Stimulated activated effector memory CD8-positive, alpha-beta T cell treated with anti-CD3 and anti-CD28 coated beads, Interleukin-12 subunit alpha, Interleukin-12 subunit beta, amount 100 ng/mL, for 72 hours (primary cell): ENCODE data around the gene SCAPER.

Experiments
- ATAC-seq: fragments of 150-1000 bp; cut with Tn5 transposase; 2 replicates; pipeline ENCODE4 v1.10.0; 2021
- DNase-seq, 2 donors: peaks; one replicate each; pipeline ENCODE4 v3.0.0; 2021 to 2022; ENCODE audit warnings: low spot score in 2 of 2
- H3K27ac Mint-ChIP-seq: one replicate; pipeline ENCODE4 v1.8.0; 2022; ENCODE audit warnings: mild to moderate bottlenecking, mixed read lengths
- H3K36me3 Mint-ChIP-seq: one replicate; pipeline ENCODE4 v1.8.0; 2022; ENCODE audit warnings: mild to moderate bottlenecking, mixed read lengths
- H3K4me1 Mint-ChIP-seq: one replicate; pipeline ENCODE4 v1.8.0; 2022; ENCODE audit warnings: mixed read lengths
- H3K4me3 Mint-ChIP-seq: one replicate; pipeline ENCODE4 v1.8.0; 2022; ENCODE audit warnings: mild to moderate bottlenecking, mixed read lengths
- H3K9me3 Mint-ChIP-seq: one replicate; pipeline ENCODE4 v1.8.0; 2022; ENCODE audit warnings: mixed read lengths

The SCAPER gene

DNA sequence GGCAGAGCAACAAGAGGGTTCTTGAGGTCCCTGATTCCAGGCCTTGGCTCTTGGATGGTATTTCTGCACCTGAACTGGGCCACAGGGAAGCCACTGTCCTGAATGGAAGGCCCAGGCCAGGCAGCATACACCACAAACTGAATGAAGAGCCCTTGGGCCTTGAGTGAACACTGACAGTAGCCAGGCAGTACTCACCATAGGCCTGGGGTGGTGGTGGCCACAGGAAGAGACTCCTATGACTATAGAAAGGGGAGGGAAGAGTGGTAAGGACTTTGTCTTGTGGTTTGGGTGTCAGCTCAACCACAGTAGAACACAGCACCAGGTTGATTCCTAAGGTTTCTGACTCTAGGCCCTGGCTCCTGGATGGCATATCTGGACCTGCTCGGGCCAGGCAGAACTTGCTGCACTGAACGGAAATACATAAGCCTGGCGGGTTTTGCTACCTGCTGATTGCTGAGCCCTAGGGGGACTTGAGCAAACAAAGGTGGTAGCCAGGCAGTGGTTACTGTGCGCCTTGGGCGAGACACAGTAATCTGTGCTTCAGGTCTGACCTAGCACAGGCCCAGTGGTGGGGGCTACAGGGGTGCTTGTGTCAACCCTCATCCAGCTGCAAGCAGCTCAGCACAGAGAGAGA lies 327.1 kb downstream of the SCAPER start:
- Mint-ChIP-seq H3K36me3 (peaks cover 4% of the 10 kb centered on the region), H3K4me3 (no peak overlapping the region), H3K9me3 (peaks cover 3% of the 10 kb centered on the region), H3K4me1 (peaks cover 32% of the 10 kb centered on the region), H3K27ac (no peak overlapping the region)
- ATAC-seq (peak; percentile 59), DNase-seq (no peak)

DNA sequence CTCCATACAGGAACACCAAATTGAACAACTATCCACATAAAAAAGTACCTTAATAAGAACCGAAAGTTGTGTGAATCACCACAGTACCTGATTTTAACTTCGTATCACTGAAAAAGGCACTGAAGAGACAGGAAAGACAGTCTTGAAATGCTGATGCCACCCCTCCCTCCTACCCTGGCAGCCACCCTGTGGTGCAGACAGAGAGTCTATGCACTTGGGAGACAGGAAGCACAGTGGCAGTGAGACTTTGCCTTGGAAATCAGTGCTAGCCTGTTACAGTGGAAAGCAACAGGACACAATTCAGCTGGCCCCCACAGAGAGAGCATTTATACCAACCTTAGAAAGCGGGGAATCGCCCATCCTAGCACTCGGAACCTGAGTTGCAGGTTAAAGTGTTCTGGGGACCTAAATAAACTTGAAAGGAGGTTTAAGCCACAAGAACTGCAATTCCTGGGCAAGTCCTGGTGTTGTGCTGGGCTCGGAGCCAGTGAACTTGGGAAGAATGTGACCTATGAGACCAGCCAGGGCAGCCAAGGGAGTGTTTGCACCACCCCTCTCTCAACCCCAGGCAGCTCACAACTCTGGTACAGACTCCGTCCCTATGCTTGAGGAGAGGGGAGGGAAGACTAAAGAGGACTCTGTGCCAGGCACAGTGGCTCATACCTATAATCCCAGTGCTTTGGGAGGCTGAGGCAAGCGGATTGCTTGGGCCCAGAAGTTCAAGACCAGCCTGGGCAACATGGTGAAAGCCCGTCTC lies 328.4 kb downstream of the SCAPER start:
- Mint-ChIP-seq H3K36me3 (peaks cover 4% of the 10 kb centered on the region), H3K4me3 (no peak overlapping the region), H3K9me3 (no peaks in the 10 kb centered on the region), H3K4me1 (peaks cover 32% of the 10 kb centered on the region), H3K27ac (no peak overlapping the region)
- no peak for ATAC-seq
- no peak for DNase-seq

GRCh38 chr15:76575679-76576078 lies 329.5 kb downstream of the SCAPER start:
- Mint-ChIP-seq H3K4me3 (no peak overlapping the region), H3K4me1 (peaks cover 32% of the 10 kb centered on the region), H3K9me3 (no peaks in the 10 kb centered on the region), H3K36me3 (peaks cover 4% of the 10 kb centered on the region), H3K27ac (no peak overlapping the region)
- DNase-seq (no peak), ATAC-seq (peak; percentile 13)

GRCh38 chr15:76575274-76575673 lies 329.9 kb downstream of the SCAPER start:
- no peak overlapping the region for H3K27ac Mint-ChIP-seq
- peaks cover 4% of the 10 kb centered on the region for H3K36me3 Mint-ChIP-seq
- ATAC-seq (peak; percentile 87), DNase-seq (no peak)
- peaks cover 32% of the 10 kb centered on the region for H3K4me1 Mint-ChIP-seq
- H3K4me3 Mint-ChIP-seq = no peak overlapping the region
- peaks cover under 1% of the 10 kb centered on the region for H3K9me3 Mint-ChIP-seq

- DNase-seq (no peak), ATAC-seq (no peak)
- H3K9me3 Mint-ChIP-seq = peaks cover 3% of the 10 kb centered on the region
- no peak overlapping the region for H3K27ac Mint-ChIP-seq
- peaks cover 4% of the 10 kb centered on the region for H3K36me3 Mint-ChIP-seq
- H3K4me3 Mint-ChIP-seq = no peak overlapping the region
- peaks cover 23% of the 10 kb centered on the region for H3K4me1 Mint-ChIP-seq
Observed at GRCh38 chr15:76572983-76573314, 332.2 kb downstream of the SCAPER start.

GRCh38 chr15:76566276-76566675 lies 338.9 kb downstream of the SCAPER start:
- Mint-ChIP-seq H3K4me1 (no peaks in the 10 kb centered on the region), H3K27ac (no peak overlapping the region), H3K4me3 (no peak overlapping the region), H3K9me3 (peaks cover 8% of the 10 kb centered on the region), H3K36me3 (no peaks in the 10 kb centered on the region)
- DNase-seq (no peak), ATAC-seq (no peak)

DNA sequence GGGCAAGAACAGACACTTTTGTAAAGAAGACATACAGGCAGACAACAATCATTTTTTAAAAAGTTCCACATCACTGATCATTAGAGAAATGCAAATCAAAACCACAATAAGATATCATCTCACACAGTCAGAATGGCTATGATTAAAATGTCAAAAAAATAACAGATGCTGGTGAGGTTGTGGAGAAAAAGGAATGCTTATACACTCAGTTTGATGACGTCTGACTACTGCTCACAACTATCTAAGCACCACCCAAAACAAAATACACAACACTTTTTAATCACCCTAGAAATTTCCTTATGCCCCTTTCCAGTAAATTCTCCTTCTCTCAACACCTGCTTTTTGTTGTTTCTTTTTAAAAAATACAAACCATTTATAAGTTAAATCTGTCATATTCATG lies 339.8 kb downstream of the SCAPER start:
- Mint-ChIP-seq H3K4me3 (no peak overlapping the region), H3K4me1 (no peaks in the 10 kb centered on the region), H3K9me3 (peaks cover 8% of the 10 kb centered on the region), H3K36me3 (no peaks in the 10 kb centered on the region), H3K27ac (no peak overlapping the region)
- no peak for DNase-seq
- ATAC-seq = no peak

DNA sequence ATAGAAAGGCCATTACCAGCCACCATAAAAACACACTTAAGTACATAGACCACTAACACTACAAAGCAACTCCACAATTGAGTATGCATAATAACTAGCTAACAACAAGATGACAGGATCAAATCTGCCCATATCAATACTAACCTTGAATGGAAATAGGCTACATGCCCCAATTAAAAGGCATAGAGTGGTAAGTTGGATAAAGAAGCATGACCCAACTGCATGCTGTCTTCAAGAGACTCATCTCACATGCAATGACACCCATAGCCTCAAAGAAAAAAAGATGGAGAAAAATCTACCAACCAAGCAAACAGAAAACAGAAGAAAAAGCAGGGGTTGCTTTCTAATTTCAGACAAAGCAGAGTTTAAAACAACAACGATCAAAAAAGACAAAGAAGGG lies 349.9 kb downstream of the SCAPER start:
- peaks cover under 1% of the 10 kb centered on the region for H3K9me3 Mint-ChIP-seq
- no peak overlapping the region for H3K27ac Mint-ChIP-seq
- no peak overlapping the region for H3K4me3 Mint-ChIP-seq
- DNase-seq (no peak), ATAC-seq (no peak)
- no peaks in the 10 kb centered on the region for H3K36me3 Mint-ChIP-seq
- H3K4me1 Mint-ChIP-seq = peaks cover 15% of the 10 kb centered on the region

- peaks cover 2% of the 10 kb centered on the region for H3K9me3 Mint-ChIP-seq
- H3K4me1 Mint-ChIP-seq = peaks cover 15% of the 10 kb centered on the region
- H3K4me3 Mint-ChIP-seq = no peak overlapping the region
- no peak for ATAC-seq
- no peaks in the 10 kb centered on the region for H3K36me3 Mint-ChIP-seq
- DNase-seq = no peak
- H3K27ac Mint-ChIP-seq = no peak overlapping the region
Observed at GRCh38 chr15:76553564-76553963, 351.6 kb downstream of the SCAPER start.

DNA sequence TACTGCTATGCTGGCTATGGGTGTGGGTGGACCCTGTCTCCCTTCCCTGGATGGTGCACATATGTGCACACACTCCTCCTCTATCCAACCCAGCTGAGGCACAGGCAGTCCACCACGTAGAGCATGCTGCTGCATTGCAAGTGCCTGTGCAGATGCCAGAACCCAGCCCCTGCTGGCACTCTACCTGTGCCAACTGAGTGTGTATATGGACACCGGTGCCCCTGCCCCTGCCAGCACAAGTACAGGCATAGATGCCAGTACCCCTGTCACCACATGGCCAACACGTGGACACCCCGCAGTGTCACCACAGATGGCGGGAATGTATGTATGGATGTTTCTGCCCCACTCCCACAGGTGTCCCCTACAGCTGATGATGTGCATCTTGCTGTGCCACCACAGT lies 352.0 kb downstream of the SCAPER start:
- Mint-ChIP-seq H3K4me3 (no peak overlapping the region), H3K27ac (no peak overlapping the region)
- ATAC-seq = no peak

DNA sequence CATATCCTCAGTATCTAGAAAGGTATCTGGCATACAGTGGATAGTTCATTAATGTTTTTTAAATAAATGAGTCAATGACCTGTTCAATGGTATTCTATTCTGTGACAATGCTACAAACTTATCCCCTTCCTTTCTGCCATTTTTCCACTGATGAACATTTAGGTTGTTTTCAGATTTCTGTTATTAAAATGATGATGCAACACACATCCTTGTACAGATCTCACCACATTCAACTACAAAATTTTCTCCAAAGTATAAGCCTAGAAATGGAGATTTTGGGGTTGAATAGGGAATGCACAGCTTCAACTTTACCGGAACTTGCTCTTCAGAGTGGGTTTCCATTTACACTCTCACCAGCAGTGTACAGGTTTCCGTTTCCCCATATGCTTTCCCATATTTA lies 358.3 kb downstream of the SCAPER start:
- H3K4me3 Mint-ChIP-seq = no peak overlapping the region
- no peaks in the 10 kb centered on the region for H3K36me3 Mint-ChIP-seq
- peaks cover 2% of the 10 kb centered on the region for H3K9me3 Mint-ChIP-seq
- no peaks in the 10 kb centered on the region for H3K4me1 Mint-ChIP-seq
- no peak overlapping the region for H3K27ac Mint-ChIP-seq
- DNase-seq (no peak), ATAC-seq (no peak)

More for the DNA sequence above, 352.0 kb downstream of the SCAPER start:
- H3K4me1 Mint-ChIP-seq = peaks cover 15% of the 10 kb centered on the region
- DNase-seq = no peak
- H3K36me3 Mint-ChIP-seq = no peaks in the 10 kb centered on the region
- peaks cover 2% of the 10 kb centered on the region for H3K9me3 Mint-ChIP-seq

GRCh38 chr15:76533995-76534394 lies 371.1 kb downstream of the SCAPER start:
- Mint-ChIP-seq H3K4me3 (no peak overlapping the region), H3K9me3 (no peaks in the 10 kb centered on the region), H3K36me3 (no peaks in the 10 kb centered on the region), H3K4me1 (no peaks in the 10 kb centered on the region), H3K27ac (no peak overlapping the region)
- DNase-seq (no peak), ATAC-seq (no peak)

DNA sequence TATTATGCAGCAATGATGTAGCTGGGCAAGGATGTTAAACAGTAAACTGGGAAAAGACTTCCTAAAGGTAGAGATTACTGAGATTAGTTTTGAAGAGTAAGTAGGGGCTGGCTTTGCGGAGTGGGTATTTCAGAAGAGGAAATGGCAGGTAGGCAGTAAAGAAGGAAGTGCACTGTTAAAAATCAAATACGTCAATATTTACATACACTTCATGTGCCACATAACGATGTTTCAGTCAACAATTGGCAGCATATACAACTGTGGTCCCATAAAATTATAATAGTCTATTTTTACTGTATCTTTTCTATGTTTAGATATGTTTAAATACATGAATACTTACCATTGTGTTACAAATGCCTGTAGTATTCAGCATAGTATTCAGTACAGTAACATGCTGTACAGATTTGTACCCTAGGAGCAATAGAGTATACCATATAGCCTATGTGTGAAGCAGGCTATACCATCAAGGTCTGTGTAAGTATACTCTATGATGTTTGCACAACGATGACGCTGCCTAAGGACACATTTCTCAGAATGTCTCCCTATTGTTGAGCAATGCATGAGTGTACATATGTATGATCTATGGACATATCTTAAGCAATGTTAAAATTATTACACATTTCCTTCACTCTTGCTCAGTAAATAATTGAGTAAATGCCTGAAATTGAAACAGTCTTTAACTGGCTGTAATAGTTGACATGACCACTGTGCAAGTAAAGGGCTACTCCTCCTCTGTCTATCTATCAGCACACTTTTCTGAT lies 371.9 kb downstream of the SCAPER start:
- ATAC-seq (no peak), DNase-seq (no peak)
- no peaks in the 10 kb centered on the region for H3K9me3 Mint-ChIP-seq
- H3K27ac Mint-ChIP-seq = no peak overlapping the region
- no peaks in the 10 kb centered on the region for H3K36me3 Mint-ChIP-seq
- H3K4me1 Mint-ChIP-seq = no peaks in the 10 kb centered on the region
- no peak overlapping the region for H3K4me3 Mint-ChIP-seq

DNA sequence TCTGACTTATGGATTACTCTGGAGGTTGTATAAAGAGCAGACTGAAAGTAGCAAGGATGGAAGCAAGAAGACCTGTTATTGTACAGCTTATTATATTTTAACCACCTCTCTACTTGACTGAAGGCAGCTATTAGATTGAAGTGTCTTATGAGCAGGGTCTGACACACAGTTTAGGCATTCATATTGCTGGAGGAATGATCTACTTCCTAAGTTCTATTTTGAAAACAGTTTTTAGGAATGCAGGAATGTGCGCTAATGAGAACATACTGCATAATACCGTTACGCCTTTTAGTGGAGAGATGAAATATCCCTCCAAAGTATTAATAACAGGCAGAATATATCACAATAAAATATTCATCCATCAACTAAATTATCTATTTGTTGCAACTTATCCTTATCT lies 375.2 kb downstream of the SCAPER start:
- DNase-seq (no peak), ATAC-seq (no peak)
- Mint-ChIP-seq H3K27ac (no peak overlapping the region), H3K9me3 (no peaks in the 10 kb centered on the region), H3K4me1 (no peaks in the 10 kb centered on the region), H3K36me3 (no peaks in the 10 kb centered on the region), H3K4me3 (no peak overlapping the region)

- Mint-ChIP-seq H3K4me3 (no peak overlapping the region), H3K4me1 (no peaks in the 10 kb centered on the region), H3K36me3 (no peaks in the 10 kb centered on the region), H3K9me3 (no peaks in the 10 kb centered on the region), H3K27ac (no peak overlapping the region)
- ATAC-seq (no peak), DNase-seq (no peak)
Observed at GRCh38 chr15:76526111-76526510, 379.0 kb downstream of the SCAPER start.

DNA sequence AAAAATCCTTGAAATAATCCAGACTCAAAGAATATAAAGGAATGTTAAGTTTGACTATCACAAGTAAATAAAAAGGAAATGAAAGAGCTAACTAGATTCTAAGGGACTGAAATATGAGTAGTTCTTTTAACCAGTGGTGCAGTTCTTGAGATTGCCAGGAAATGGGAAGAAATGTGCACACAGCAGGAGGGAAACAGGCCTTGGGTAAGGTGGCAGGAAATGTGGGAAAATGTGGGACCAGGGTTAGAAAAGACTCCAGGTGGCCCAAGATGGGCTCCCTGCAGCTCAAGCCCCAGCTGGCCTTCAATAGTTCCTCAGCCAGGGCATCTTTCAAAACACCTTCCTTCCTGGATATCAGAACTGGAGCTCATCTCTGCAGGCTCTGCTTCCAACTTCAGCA lies 387.2 kb downstream of the SCAPER start:
- no peak overlapping the region for H3K27ac Mint-ChIP-seq
- DNase-seq = no peak
- H3K4me1 Mint-ChIP-seq = no peaks in the 10 kb centered on the region
- no peaks in the 10 kb centered on the region for H3K36me3 Mint-ChIP-seq
- no peaks in the 10 kb centered on the region for H3K9me3 Mint-ChIP-seq
- H3K4me3 Mint-ChIP-seq = no peak overlapping the region
- no peak for ATAC-seq
